DMS 273 (cell line): ENCODE measurements around the gene SHB.
"Not testable (repeated sequence)": the region's sequence is repeated elsewhere in the genome, so short reads cannot be mapped to it uniquely, and the experiment has no call there.

Experiments used
- DNase-seq: peaks from one replicate; lab custom pipeline; 2025; ENCODE audit not compliant: unreplicated experiment; lab: John Stamatoyannopoulos, UW

Gene SHB

GRCh38 chr9:37906312-37907239 lies 162.5 kb downstream of the SHB start:
- DNase-seq, result no peak

GRCh38 chr9:37905776-37906175 lies 163.3 kb downstream of the SHB start:
- no peak for DNase-seq

- DNase-seq, result no peak
Measured at GRCh38 chr9:37905131-37905505, 163.9 kb downstream of the SHB start.

- DNase-seq, result peak; percentile 67
Measured at GRCh38 chr9:37904445-37905130, 164.4 kb downstream of the SHB start.

GRCh38 chr9:37903647-37904444 lies 165.2 kb downstream of the SHB start, which contains the start of gene SLC25A51:
Gene SLC25A51 (minus strand): TSS chr9:37904127. CDS start chr9:37888550, 15,577 bp downstream.
- DNase-seq, result peak; percentile 95

- DNase-seq, result peak; percentile 69
Measured at GRCh38 chr9:37902796-37903646, 166.0 kb downstream of the SHB start.

GRCh38 chr9:37902131-37902530 lies 166.9 kb downstream of the SHB start:
- no peak for DNase-seq

GRCh38 chr9:37899041-37899440 lies 170.0 kb downstream of the SHB start:
- DNase-seq, result no peak

GRCh38 chr9:37897665-37898064 lies 171.4 kb downstream of the SHB start:
- no peak for DNase-seq

- DNase-seq, result no peak
Measured at GRCh38 chr9:37892063-37892462, 177.0 kb downstream of the SHB start.

- DNase-seq, result not testable (repeated sequence)
Measured at GRCh38 chr9:37891042-37891441, 178.0 kb downstream of the SHB start.

- DNase-seq, result no peak
Measured at GRCh38 chr9:37889536-37889935, 179.5 kb downstream of the SHB start.

- DNase-seq, result not testable (repeated sequence)
Measured at GRCh38 chr9:37887977-37888583, 180.9 kb downstream of the SHB start.

- no peak for DNase-seq
Measured at GRCh38 chr9:37880916-37881479, 188.0 kb downstream of the SHB start.

GRCh38 chr9:37876376-37876775 lies 192.7 kb downstream of the SHB start:
- no peak for DNase-seq

GRCh38 chr9:37873955-37874354 lies 195.1 kb downstream of the SHB start:
- no peak for DNase-seq

- DNase-seq, result no peak
Measured at GRCh38 chr9:37870799-37871176, 198.2 kb downstream of the SHB start.

GRCh38 chr9:37870081-37870798 lies 198.8 kb downstream of the SHB start:
- DNase-seq, result no peak
